Activated CD4-positive, CD25-positive, alpha-beta regulatory T cell (primary cell): ENCODE results near the gene CACNG1.
"Not testable (repeated sequence)": the region's sequence is repeated elsewhere in the genome, so short reads cannot be mapped to it uniquely, and the experiment has no call there.

Experiments
- DNase-seq, 4 experiments: peaks; one replicate each; lab custom pipeline; 2025; lab: John Stamatoyannopoulos, UW

The CACNG1 gene

GRCh38 chr17:67025216-67025792 lies 19.1 kb upstream of the CACNG1 start:
- no peak for DNase-seq

DNA sequence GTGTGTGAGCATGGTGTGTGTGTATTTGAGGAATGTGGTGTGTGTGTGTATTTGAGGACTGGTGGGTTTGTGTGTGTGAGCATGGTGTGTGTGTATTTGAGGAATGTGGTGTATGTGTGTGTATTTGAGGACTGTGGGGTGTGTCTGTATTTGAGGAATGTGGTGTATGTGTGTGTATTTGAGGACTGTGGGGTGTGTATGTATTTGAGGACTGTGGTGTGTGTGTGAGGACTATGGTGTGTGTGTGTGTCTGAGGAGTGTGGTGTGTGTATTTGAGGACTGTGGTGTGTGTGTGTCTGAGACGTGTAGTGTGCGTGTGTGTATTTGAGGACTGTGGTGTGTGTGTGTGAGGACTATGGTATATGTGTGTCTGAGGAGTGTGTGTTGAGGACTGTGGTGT lies 18.0 kb upstream of the CACNG1 start:
- DNase-seq: no peak

DNA sequence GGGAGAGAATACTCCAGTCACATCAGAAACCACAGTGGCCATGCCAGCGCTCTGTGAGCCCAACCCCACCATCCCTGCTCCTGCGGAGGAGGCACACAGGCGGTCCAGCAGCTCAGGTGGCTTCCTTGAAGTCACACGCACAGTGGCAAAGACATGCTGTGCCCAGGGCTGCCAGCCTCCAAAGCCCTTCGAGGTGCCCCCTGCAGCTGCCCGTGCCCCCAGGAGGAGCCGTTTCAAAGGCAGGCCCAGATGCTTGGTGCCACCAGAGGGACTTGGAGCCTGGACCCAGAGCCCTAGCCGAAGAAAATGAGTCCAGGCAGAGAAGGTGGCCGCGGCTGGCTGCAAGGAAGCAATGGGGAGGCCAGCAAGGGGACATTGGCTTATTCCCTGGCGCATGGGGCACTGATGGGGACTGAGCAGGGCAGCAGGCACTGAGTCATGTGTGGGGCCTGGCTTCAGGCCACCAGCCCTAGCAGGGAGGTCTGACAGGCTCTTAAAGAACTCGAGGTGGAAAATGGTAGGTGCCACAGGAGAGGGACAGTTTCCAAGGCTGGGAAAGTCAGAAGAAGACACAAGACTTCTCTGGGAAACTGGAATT lies 17.2 kb upstream of the CACNG1 start:
- DNase-seq: no peak

DNA sequence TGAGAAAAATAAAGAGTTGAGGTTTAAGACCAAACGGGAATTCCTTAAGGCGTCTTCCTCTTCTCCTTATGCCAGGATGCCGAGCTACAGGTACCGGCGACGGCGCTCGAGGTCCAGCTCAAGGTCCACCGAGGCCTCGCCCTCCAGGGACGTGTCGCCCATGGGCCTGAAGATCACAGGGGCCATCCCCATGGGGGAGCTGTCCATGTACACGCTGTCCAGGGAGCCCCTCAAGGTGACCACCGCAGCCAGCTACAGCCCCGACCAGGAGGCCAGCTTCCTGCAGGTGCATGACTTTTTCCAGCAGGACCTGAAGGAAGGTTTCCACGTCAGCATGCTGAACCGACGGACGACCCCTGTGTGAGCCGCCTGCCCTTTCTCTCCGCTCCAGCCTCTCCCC lies 13.7 kb upstream of the CACNG1 start:
- DNase-seq: no peak

GRCh38 chr17:67032382-67032781 lies 12.0 kb upstream of the CACNG1 start:
- no peak for DNase-seq

- DNase-seq: no peak
These were observed 11.4 kb upstream of the CACNG1 start for GRCh38 chr17:67032985-67033384.

GRCh38 chr17:67033613-67034012 lies 10.7 kb upstream of the CACNG1 start:
- no peak for DNase-seq

GRCh38 chr17:67035131-67036083 lies 8.9 kb upstream of the CACNG1 start:
- no peak for DNase-seq

DNA sequence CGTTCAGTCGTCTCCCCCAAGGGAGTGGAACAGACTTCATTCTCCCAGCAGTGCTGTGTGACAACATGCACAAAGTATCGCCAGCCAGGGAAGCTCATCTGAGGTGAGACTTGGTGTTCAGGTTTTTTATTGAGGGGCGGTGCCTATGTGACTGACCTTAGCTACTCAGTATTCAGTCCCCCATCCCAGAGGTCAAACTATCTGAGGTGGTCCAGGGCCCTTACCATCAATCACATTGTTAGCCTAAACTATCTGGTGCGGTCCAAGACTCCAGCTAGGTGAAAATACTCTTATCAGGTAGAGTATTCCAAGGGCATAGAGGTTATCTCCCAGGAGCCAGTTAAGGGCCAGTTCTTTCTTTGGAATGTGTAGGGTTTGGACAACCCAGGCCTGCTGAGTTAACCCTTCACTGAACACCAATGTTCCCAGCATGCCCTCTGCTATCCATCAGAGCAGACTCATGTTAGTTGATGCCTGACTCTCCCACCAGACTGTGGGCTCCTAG lies 5.4 kb upstream of the CACNG1 start:
- DNase-seq: no peak

DNA sequence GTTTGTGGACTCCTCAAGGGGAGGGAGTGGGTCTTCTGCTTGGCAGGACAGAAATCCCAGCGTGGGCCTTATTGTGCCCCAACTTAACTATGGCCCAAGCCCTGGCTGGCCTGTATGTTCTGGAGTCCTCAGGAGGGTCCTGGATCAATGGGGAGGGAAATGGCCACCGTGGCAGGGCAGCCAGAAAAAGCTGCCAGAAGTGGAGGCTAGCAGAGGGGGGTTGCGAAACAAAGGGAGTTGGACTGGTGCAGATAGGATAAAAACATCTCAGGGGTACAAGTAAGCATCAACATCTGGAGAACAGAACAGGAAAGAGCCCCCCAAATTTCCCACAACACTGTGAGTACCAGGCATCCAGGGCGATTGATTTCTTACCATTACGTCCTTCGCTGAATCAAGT lies 3.7 kb upstream of the CACNG1 start:
- no peak for DNase-seq

- DNase-seq: not testable (repeated sequence)
These were observed 3.2 kb upstream of the CACNG1 start for GRCh38 chr17:67041119-67041518.

DNA sequence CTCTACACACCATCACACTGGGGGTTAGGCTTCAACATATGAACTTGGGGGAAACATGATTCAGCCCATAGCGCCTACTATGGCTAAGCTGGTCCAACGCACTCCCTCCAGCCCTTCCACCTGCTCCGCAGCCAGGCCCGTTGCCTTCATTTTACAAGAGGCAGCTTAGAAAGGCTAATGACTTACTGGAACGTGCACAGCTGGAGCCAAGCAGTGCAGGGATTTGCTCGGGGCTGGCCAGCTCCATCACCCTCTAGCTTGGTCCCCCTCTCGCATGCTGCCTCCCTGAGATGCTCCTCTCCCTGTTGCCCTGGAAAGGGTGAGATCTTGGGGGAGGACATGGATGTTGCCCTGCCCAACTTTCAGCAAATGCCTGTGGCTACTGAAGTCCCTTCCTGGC lies 2.8 kb upstream of the CACNG1 start:
- DNase-seq: no peak

- DNase-seq: no peak
These were observed 2.1 kb upstream of the CACNG1 start for GRCh38 chr17:67041941-67042899.

GRCh38 chr17:67043283-67043682 lies 1.1 kb upstream of the CACNG1 start:
- no peak for DNase-seq

- DNase-seq: no peak
These were observed 586 bp downstream of the CACNG1 start for GRCh38 chr17:67044940-67045339.

DNA sequence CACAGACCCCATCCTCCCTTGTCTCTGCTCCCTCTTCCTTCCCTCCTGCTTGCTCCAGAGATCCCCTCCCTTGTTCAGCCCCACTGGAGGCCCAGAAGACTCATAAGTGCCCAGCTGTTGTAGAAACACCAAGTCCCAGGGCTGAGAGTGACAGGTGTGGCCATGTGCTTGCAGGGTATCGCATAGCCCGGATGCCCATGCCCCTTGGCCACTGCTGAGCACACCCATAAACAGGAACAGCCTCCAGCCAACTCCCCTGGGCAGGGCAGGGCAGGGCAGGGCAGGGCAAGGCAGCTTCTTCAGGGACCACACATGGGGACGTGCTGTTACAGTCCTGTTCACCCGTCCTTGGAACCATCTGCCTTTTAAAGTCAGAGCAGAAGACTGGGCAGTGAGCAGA lies 2.0 kb downstream of the CACNG1 start:
- no peak for DNase-seq

- DNase-seq: no peak
These were observed 3.0 kb downstream of the CACNG1 start for GRCh38 chr17:67047382-67047781.

DNA sequence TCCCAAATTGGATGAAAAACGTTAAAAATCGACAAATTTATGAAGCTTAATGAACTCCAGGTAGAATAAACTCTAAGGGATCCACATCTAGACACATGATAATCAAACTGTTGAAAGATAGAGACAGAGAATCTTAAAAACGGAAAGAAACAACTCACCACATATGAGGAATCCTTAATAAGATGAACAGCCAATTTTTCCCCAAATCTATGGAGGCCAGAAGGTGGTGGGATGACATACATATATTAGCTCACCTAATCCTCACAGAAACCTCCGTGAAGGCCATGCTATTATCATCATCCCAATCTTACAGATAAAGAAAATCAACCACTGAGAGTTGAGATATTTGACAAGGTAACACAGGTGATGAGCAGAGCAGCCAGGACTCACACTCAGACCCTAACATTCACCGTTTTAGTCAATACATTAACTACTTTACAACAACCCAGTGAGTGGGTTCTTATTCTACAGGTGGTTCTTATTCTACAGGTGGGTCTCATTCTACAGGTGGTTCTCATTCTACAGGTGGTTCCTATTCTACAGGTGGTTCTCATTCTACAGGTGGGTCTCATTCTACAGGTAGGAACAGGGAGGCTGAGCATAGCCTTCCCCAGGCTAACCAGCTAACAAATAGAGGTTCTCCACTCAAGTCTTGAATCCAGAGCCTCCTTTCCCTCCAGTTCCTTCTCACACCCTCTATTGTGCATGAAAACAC lies 4.8 kb downstream of the CACNG1 start:
- no peak for DNase-seq

DNA sequence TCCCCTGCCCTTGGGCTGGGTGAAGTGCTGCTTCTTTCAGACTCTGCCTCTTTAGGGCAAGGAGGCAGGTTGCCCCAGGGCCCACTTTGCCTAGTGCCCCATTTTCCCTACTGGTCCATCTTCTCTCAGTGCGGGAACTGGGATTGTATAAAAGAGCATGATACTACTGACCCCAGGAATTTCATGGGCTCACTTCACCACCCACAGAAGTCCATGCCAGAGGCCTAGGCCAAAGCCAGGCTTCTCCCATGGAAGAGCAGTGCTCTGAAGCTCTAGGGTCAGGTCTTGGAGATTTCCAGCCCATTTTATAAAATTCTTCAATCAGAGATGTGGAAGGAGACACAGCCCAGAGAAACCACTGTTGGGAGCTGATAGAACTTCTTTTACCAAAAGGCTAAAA lies 5.7 kb downstream of the CACNG1 start:
- no peak for DNase-seq

GRCh38 chr17:67050471-67051154 lies 6.3 kb downstream of the CACNG1 start:
- no peak for DNase-seq

GRCh38 chr17:67051155-67051538 lies 6.8 kb downstream of the CACNG1 start:
- DNase-seq: no peak
